Caco-2 (cell line): ENCODE data around the gene UFSP1. TPM values are rescaled to one million over a fixed set of nuclear protein-coding genes. Genes with fewer than 3 reads are reported as not detected.

Source experiments
- BruUV-seq: library from RNA; stranded (reverse); fragments of 400-500 nt; replicated peaks from 2 replicates; lab custom pipeline; 2021; lab: Mats Ljungman, UMichigan
- CTCF ChIA-PET: fragments of 300-600 bp; sonication (Branson Sonifier 250); formaldehyde crosslinking; loops from one replicate; lab custom pipeline; 2022; ENCODE audit warnings: antibody characterized with exemption; lab: Charles Lee
- POLR2A ChIA-PET: fragments of 300-600 bp; sonication (Branson Sonifier 250); formaldehyde crosslinking; loops from one replicate; lab custom pipeline; 2022; ENCODE audit warnings: antibody characterized with exemption; lab: Charles Lee
- DNase-seq, 2 experiments: peaks; one replicate each; pipeline versions ENCODE4 v3.0.0 to v3.0.0-alpha.2; 2020 to 2022
- H3K27me3 ChIP-seq: replicated peaks from 2 replicates; pipeline ENCODE4 v1.6.0; 2011; ENCODE audit warnings: low read length; ENCODE audit not compliant: control insufficient read depth, insufficient read depth
- H3K36me3 ChIP-seq: 2 replicates; pipeline ENCODE4 v1.5.1; 2011; ENCODE audit warnings: low read length; ENCODE audit not compliant: control insufficient read depth, insufficient read depth
- H3K4me1 ChIP-seq: fragments of 250-450 bp; sonication (Bioruptor Pico); 2 replicates; pipeline ENCODE4 v1.5.1; 2020; ENCODE audit warnings: mild to moderate bottlenecking
- H3K4me3 ChIP-seq: 2 replicates; pipeline ENCODE4 v1.5.1; 2011; ENCODE audit warnings: low read depth, mild to moderate bottlenecking, control low read depth, low read length
- H3K9me3 ChIP-seq: fragments of 250-450 bp; sonication (Bioruptor Pico); 2 replicates; pipeline ENCODE4 v1.5.1; 2020; ENCODE audit warnings: mild to moderate bottlenecking, moderate library complexity
- H3K27ac Mint-ChIP-seq: one replicate; pipeline ENCODE4 v1.8.0; 2022; ENCODE audit warnings: mixed read lengths; ENCODE audit not compliant: unreplicated experiment
- H3K27me3 Mint-ChIP-seq: one replicate; pipeline ENCODE4 v1.8.0; 2022; ENCODE audit warnings: mixed read lengths; ENCODE audit not compliant: insufficient read depth, unreplicated experiment
- H3K36me3 Mint-ChIP-seq: one replicate; pipeline ENCODE4 v1.8.0; 2022; ENCODE audit warnings: mild to moderate bottlenecking, mixed read lengths; ENCODE audit not compliant: insufficient read depth, unreplicated experiment
- H3K4me1 Mint-ChIP-seq: one replicate; pipeline ENCODE4 v1.8.0; 2022; ENCODE audit warnings: low read depth, mixed read lengths; ENCODE audit not compliant: unreplicated experiment
- H3K4me3 Mint-ChIP-seq: one replicate; pipeline ENCODE4 v1.8.0; 2022; ENCODE audit warnings: mild to moderate bottlenecking, moderate library complexity, mixed read lengths; ENCODE audit not compliant: unreplicated experiment
- H3K9me3 Mint-ChIP-seq: one replicate; pipeline ENCODE4 v1.8.0; 2022; ENCODE audit warnings: mixed read lengths; ENCODE audit not compliant: unreplicated experiment
- intact Hi-C: fragments of 100-400 bp; cut with micrococcal nuclease; formaldehyde crosslinking; loops from one replicate; pipeline ENCODE4 v1.10.0; 2022; ENCODE audit not compliant: unreplicated experiment
- total RNA-seq: library from RNA; stranded (reverse); gene quantifications from 2 replicates; pipeline ENCODE4 v1.2.3, GENCODE V29; 2022
- TF ChIP-seq, protein P1 (sequence below), 2 experiments: fragments of 200-600 bp in 1 of 2; IDR thresholded peaks; 1 replicate in 1 of 2; 2 replicates in 1 of 2; pipeline versions ENCODE4 v1.5.1 to v1.8.0; 2011 to 2022; ENCODE audit warnings: antibody characterized with exemption in 1 of 2, control low read depth in 1 of 2, inconsistent platforms in 1 of 2, low read depth in 1 of 2, low read length in 1 of 2, mild to moderate bottlenecking in 1 of 2, moderate library complexity in 1 of 2; ENCODE audit not compliant: insufficient read depth in 1 of 2, severe bottlenecking in 1 of 2, unreplicated experiment in 1 of 2

The UFSP1 gene
- total RNA-seq, 1 experiment from 2014 or later, result 4.6 TPM

DNA sequence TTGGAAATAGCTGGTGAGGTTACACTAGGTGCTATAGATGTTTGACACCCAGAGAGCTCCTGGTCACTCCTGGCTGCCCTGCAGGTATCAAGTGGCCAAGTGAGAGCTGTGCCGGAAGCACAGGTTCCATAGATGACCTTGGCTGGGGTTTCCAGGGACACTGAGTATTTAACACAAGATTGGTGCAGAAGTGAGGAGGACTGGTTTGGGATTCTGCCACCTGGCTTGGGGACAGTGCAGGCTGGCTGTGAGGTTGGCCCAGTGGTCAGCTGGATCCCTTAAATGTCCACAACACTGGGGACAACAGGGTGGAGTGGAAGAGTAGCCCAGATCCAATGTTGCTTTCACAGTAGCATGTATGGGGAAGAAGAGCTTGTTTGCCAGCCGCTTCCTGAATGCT, 11.5 kb upstream of the UFSP1 start:
- TF ChIP-seq, protein P1, sequence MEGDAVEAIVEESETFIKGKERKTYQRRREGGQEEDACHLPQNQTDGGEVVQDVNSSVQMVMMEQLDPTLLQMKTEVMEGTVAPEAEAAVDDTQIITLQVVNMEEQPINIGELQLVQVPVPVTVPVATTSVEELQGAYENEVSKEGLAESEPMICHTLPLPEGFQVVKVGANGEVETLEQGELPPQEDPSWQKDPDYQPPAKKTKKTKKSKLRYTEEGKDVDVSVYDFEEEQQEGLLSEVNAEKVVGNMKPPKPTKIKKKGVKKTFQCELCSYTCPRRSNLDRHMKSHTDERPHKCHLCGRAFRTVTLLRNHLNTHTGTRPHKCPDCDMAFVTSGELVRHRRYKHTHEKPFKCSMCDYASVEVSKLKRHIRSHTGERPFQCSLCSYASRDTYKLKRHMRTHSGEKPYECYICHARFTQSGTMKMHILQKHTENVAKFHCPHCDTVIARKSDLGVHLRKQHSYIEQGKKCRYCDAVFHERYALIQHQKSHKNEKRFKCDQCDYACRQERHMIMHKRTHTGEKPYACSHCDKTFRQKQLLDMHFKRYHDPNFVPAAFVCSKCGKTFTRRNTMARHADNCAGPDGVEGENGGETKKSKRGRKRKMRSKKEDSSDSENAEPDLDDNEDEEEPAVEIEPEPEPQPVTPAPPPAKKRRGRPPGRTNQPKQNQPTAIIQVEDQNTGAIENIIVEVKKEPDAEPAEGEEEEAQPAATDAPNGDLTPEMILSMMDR (IDR thresholded peaks at IDR 0.05; ENCODE audit: insufficient read depth in 1 of 2, low read depth in 1 of 2, low read length in 1 of 2, severe bottlenecking in 1 of 2, unreplicated experiment in 1 of 2), result no peak
- Mint-ChIP-seq H3K9me3 (no peaks in the 10 kb centered on the region), H3K36me3 (peaks cover 13% of the 10 kb centered on the region), H3K4me1 (peaks cover 22% of the 10 kb centered on the region), H3K27ac (no peak overlapping the region), H3K27me3 (no peaks in the 10 kb centered on the region), H3K4me3 (peak overlapping the region; percentile 23)
- POLR2A ChIA-PET, result no interaction called here
- no TSS peak for BruUV-seq
- CTCF ChIA-PET, result interaction anchor here (0.6 to 1.4 kb wide), 2 partner anchors 65 to 160 kb away, joined by 3 to 4 read pairs; no protein-coding TSS in a partner anchor
- Histone ChIP-seq H3K9me3 (no peaks in the 10 kb centered on the region), H3K36me3 (no peaks in the 10 kb centered on the region), H3K4me3 (no peak overlapping the region), H3K4me1 (peaks cover 30% of the 10 kb centered on the region), H3K27me3 (no peaks in the 10 kb centered on the region)
- DNase-seq, result no peak
- intact Hi-C loops, result no loop called here

DNA sequence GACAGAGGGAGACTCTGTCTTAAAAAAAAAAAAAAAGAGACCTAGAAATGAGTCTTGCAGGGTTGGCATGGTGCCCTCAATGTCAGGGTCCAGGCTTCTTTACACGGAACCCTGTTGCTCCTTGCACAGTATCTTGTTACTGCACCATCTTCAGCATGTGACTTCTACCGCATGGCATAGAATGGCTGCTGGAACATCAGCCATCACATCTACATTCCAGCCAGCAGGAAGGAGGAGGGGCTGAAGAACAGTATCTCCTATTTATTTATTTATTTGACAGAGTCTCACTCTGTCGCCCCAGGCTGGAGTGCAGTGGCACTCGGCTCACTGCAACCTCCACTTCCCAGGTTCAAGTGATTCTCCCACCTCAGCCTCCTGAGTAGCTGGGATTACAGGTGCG, 9.9 kb upstream of the UFSP1 start:
- no peaks in the 10 kb centered on the region for H3K9me3 ChIP-seq
- Mint-ChIP-seq H3K4me1 (peaks cover 24% of the 10 kb centered on the region), H3K27ac (no peak overlapping the region), H3K27me3 (no peaks in the 10 kb centered on the region), H3K9me3 (no peaks in the 10 kb centered on the region), H3K36me3 (peaks cover 16% of the 10 kb centered on the region), H3K4me3 (no peak overlapping the region)
- intact Hi-C loops, result loop anchor here (5.0 kb wide), 1 partner anchor 178 kb away; no protein-coding TSS in a partner anchor
- no peak overlapping the region for H3K4me3 ChIP-seq
- DNase-seq, result no peak
- H3K27me3 ChIP-seq, result no peaks in the 10 kb centered on the region
- H3K36me3 ChIP-seq, result no peaks in the 10 kb centered on the region
- ChIA-PET POLR2A (interaction anchor here (0.6 kb wide), 1 partner anchor 159 kb away, joined by 8 read pairs; no protein-coding TSS in a partner anchor), CTCF (no interaction called here)
- TF ChIP-seq, protein P1 (IDR thresholded peaks at IDR 0.05; ENCODE audit: insufficient read depth in 1 of 2, low read depth in 1 of 2, low read length in 1 of 2, severe bottlenecking in 1 of 2, unreplicated experiment in 1 of 2), result no peak
- no TSS peak for BruUV-seq
- H3K4me1 ChIP-seq, result peaks cover 33% of the 10 kb centered on the region

DNA sequence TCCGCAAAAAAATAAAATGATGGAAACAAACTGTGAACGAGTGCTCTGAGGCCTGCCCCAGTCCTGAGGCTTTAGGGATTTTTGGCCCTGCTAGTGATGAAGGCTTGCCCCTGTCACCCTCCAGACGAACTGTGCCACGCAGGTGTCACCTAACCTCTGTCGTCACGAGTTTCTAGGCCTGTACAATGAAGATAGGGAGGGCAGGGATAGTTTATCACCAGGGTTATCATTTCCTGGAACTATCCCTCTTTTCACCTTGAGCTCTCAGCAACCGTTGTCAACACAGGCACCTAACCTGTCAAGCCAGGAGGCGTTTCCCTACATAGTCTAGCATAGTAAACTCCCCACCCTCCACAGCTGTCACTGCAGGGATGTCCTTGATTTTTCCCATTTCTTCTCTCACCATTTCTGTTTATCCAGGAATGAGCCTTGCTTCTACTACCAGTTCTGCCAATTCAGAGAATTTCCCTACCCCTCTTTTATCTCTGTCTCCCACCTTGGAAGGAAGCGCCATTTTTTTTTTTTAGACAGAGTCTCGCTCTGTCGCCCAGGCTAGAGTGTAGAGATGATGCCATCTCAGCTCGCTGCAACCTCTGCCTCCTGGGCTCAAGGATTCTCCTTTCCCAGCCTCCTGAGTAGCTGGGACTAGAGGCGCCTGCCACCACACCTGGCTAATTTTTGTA, 8.4 kb upstream of the UFSP1 start:
- ChIA-PET POLR2A (interaction anchor here (0.6 to 1.0 kb wide), 2 partner anchors 8 to 335 kb away, joined by 3 read pairs; no protein-coding TSS in a partner anchor), CTCF (interaction anchor here (0.9 to 1.0 kb wide), 2 partner anchors 49 to 68 kb away, joined by 3 to 4 read pairs; no protein-coding TSS in a partner anchor)
- H3K9me3 ChIP-seq, result no peaks in the 10 kb centered on the region
- H3K4me3 ChIP-seq, result no peak overlapping the region
- Mint-ChIP-seq H3K9me3 (no peaks in the 10 kb centered on the region), H3K27ac (peak overlapping the region; percentile 58), H3K36me3 (peaks cover 16% of the 10 kb centered on the region), H3K4me1 (peaks cover 24% of the 10 kb centered on the region), H3K27me3 (no peaks in the 10 kb centered on the region), H3K4me3 (peak overlapping the region; percentile 70)
- intact Hi-C loops, result loop anchor here (2.0 to 5.0 kb wide), 3 partner anchors 35 to 179 kb away; no protein-coding TSS in a partner anchor
- DNase-seq, result peak; percentile 41 to 49
- no peaks in the 10 kb centered on the region for H3K27me3 ChIP-seq
- H3K36me3 ChIP-seq, result no peaks in the 10 kb centered on the region
- H3K4me1 ChIP-seq, result peaks cover 38% of the 10 kb centered on the region
- BruUV-seq, result TSS peak; percentile 70
- TF ChIP-seq, protein P1 (IDR thresholded peaks at IDR 0.05; ENCODE audit: insufficient read depth in 1 of 2, low read depth in 1 of 2, low read length in 1 of 2, severe bottlenecking in 1 of 2, unreplicated experiment in 1 of 2), result no peak
